Measurements from ENCODE around the gene AK8. TPM values are rescaled to one million over a fixed set of nuclear protein-coding genes. Genes with fewer than 3 reads are reported as not detected.

Gene AK8
- total and polyA plus RNA-seq, 2 experiments from 2014 or later = 0.14 to 0.78 TPM

GRCh38 chr9:132879457-132880323 is 1.6 kb upstream of the AK8 start:
- Histone ChIP-seq H3F3A (replicated peaks; ENCODE audit: low read depth) (no peaks in the 10 kb centered on the region), H3K79me2 (replicated peaks; ENCODE audit: insufficient read depth) (no peaks in the 10 kb centered on the region), H3K4me3 (peak overlapping the region; percentile 99), H4K20me1 (replicated peaks; ENCODE audit: insufficient read depth) (no peaks in the 10 kb centered on the region), H3K9me2 (ENCODE audit: insufficient read depth) (no peaks in the 10 kb centered on the region), H2AFZ (peak overlapping the region; percentile 100), H3K27ac (ENCODE audit: low read depth) (no peak overlapping the region), H3K4me2 (peak overlapping the region; percentile 96), H3K27me3 (ENCODE audit: insufficient read depth) (peaks cover 34% of the 10 kb centered on the region), H3K36me3 (ENCODE audit: insufficient read depth) (no peaks in the 10 kb centered on the region), H3K4me1 (ENCODE audit: insufficient read depth) (no peaks in the 10 kb centered on the region)
- Mint-ChIP-seq H3K27ac (no peak overlapping the region), H3K4me1 (no peaks in the 10 kb centered on the region), H3K4me3 (peak overlapping the region; percentile 81), H3K36me3 (ENCODE audit: low read depth) (no peaks in the 10 kb centered on the region; the same call in 2 of the 3 replicates), H3K27me3 (ENCODE audit: insufficient read depth, low read depth, poor library complexity) (peaks cover 16% of the 10 kb centered on the region), H3K9me3 (no peaks in the 10 kb centered on the region)
- no peak for DNase-seq (ENCODE audit: low spot score)
- TF ChIP-seq STAT1 (IDR thresholded peaks at IDR 0.05; ENCODE audit: unreplicated experiment) (no peak), POLR2AphosphoS5 (IDR thresholded peaks at IDR 0.05; ENCODE audit: low read depth) (no peak), ZNF331 (CRISPR knock-in tag; IDR thresholded peaks at IDR 0.05; ENCODE audit: low read depth) (no peak), EZH2 (IDR thresholded peaks at IDR 0.05; ENCODE audit: low read depth, unreplicated experiment) (no peak), CTCF (conservative IDR thresholded peaks at IDR 0.05; ENCODE audit: low read depth in 2 of 2) (no peak), JUNB (IDR thresholded peaks at IDR 0.05; ENCODE audit: unreplicated experiment) (no peak), NANOG (IDR thresholded peaks at IDR 0.05; ENCODE audit: borderline replicate concordance) (no peak), ETS1 (IDR thresholded peaks at IDR 0.05) (no peak), ZNF462 (CRISPR knock-in tag; IDR thresholded peaks at IDR 0.05) (no peak), EZH2phosphoT487 (IDR thresholded peaks at IDR 0.05; ENCODE audit: unreplicated experiment) (no peak), ZNF114 (CRISPR knock-in tag; IDR thresholded peaks at IDR 0.05) (no peak)
- ATAC-seq = no peak

Data from GM23338 (cell line).